ENCODE results near the gene PRSS33. TPM values are rescaled to one million over a fixed set of nuclear protein-coding genes. Genes with fewer than 3 reads are reported as not detected.

The PRSS33 gene
- total RNA-seq, 6 experiments from 2014 or later: not detected

DNA sequence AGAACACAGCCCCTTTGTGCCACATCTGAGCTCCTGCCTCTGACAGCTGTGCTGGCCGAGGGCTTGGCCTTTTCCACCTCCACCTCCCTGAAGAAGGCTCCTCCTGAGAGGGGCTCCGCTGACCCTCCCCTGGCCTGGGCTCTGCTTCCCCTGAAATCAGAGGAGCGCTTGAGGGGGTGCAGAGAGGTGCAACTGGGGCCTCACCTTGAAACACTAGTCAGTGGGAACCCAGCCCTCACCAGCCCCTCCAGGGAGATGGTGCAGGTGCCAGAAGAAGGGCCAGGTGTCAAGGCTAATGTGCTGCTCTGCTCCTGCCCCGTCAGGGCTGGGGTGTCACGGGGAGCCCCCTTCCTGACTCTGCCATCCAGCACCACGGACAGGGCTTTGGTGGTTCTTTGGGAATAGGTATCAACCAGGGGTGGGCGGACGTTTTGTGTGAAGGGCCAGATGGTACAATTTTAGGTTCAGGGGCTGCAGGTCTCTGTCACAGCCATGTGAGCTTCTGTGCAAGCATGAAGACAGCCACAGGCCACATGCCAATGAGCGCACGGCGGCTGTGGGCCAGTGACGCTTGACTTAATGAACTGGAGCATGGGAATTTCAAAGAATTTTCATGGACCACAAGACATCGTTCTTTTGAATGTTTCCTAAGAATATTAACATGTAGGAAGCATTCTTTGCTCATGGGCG is 40.6 kb upstream of the PRSS33 start:
- Mint-ChIP-seq H3K4me1 (ENCODE audit: low read depth) (no peaks in the 10 kb centered on the region), H3K4me3 (no peak overlapping the region), H3K27ac (no peak overlapping the region), H3K36me3 (ENCODE audit: low read depth) (no peaks in the 10 kb centered on the region), H3K9me3 (peaks cover 5% of the 10 kb centered on the region), H3K27me3 (ENCODE audit: insufficient read depth) (peaks cover 38% of the 10 kb centered on the region)
- no peak for TF ChIP-seq CTCF (IDR thresholded peaks at IDR 0.05)
- DNase-seq: no peak

- no peak overlapping the region for H3K4me3 Mint-ChIP-seq
- H3K27me3 Mint-ChIP-seq (ENCODE audit: insufficient read depth): peaks cover 39% of the 10 kb centered on the region
- no peaks in the 10 kb centered on the region for H3K36me3 Mint-ChIP-seq (ENCODE audit: low read depth)
- no peaks in the 10 kb centered on the region for H3K9me3 Mint-ChIP-seq
- TF ChIP-seq CTCF (IDR thresholded peaks at IDR 0.05): no peak
- H3K4me1 Mint-ChIP-seq (ENCODE audit: low read depth): no peaks in the 10 kb centered on the region
- DNase-seq: no peak
- no peak overlapping the region for H3K27ac Mint-ChIP-seq
Measured at GRCh38 chr16:2827374-2827791, 40.0 kb upstream of the PRSS33 start.

GRCh38 chr16:2826591-2827373 is 39.4 kb upstream of the PRSS33 start:
- DNase-seq: no peak
- H3K27ac Mint-ChIP-seq: no peak overlapping the region
- no peaks in the 10 kb centered on the region for H3K4me1 Mint-ChIP-seq (ENCODE audit: low read depth)
- no peak overlapping the region for H3K4me3 Mint-ChIP-seq
- TF ChIP-seq CTCF (IDR thresholded peaks at IDR 0.05): no peak
- no peaks in the 10 kb centered on the region for H3K36me3 Mint-ChIP-seq (ENCODE audit: low read depth)
- H3K27me3 Mint-ChIP-seq (ENCODE audit: insufficient read depth): peaks cover 41% of the 10 kb centered on the region
- H3K9me3 Mint-ChIP-seq: no peaks in the 10 kb centered on the region

- Mint-ChIP-seq H3K27ac (no peak overlapping the region), H3K9me3 (no peaks in the 10 kb centered on the region), H3K27me3 (ENCODE audit: insufficient read depth) (peaks cover 40% of the 10 kb centered on the region), H3K36me3 (ENCODE audit: low read depth) (no peaks in the 10 kb centered on the region), H3K4me1 (ENCODE audit: low read depth) (no peaks in the 10 kb centered on the region), H3K4me3 (no peak overlapping the region)
- no peak for TF ChIP-seq CTCF (IDR thresholded peaks at IDR 0.05)
- no peak for DNase-seq
Measured at GRCh38 chr16:2825906-2826305, 38.5 kb upstream of the PRSS33 start.

DNA sequence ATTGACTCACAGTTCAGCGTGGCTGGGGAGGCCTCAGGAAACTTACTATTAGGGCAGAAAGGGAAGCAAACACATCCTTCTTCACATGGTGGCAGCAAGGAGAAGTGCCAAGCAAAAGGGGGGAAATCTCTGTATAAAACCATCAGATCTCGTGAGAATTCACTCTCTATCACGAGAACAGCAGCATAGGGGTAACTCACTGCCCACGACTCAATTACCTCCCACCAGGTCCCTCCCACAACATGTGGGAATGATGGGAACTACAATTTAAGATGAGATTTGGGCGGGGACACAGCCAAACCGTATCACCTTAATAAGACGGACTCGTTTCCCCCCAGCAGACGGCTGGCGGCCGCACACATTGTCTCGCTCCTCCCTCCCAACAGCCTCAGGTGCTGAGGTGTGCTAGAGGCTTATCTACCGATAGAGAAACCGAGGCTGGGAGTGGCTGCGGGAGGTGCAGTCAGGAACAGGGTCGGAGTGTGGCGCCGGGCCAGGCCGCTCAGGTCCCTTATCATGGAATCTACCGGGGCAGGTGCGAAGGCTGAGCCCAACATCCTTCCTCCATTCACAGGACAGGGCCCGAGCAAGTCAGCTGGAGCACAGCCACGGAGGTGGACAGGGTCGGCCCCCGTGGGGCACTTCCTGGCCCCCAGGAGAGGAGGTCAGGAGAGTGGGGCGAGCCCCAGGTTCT is 37.8 kb upstream of the PRSS33 start:
- DNase-seq: no peak
- Mint-ChIP-seq H3K9me3 (no peaks in the 10 kb centered on the region), H3K27ac (no peak overlapping the region), H3K27me3 (ENCODE audit: insufficient read depth) (peaks cover 41% of the 10 kb centered on the region), H3K4me3 (no peak overlapping the region), H3K36me3 (ENCODE audit: low read depth) (no peaks in the 10 kb centered on the region), H3K4me1 (ENCODE audit: low read depth) (no peaks in the 10 kb centered on the region)
- TF ChIP-seq CTCF (IDR thresholded peaks at IDR 0.05): no peak

Data from HFFc6 (cell line).